ENCODE results near the gene TRAF5.
"Not testable (repeated sequence)": the region's sequence is repeated elsewhere in the genome, so short reads cannot be mapped to it uniquely, and the experiment has no call there.

Gene TRAF5

GRCh38 chr1:211326528-211327345 lies at the start of gene TRAF5:
TSS of gene TRAF5 (plus strand) at chr1:211326833. CDS start at chr1:211353240, 26,407 bp downstream.
- in situ Hi-C loops (cut with HindIII; ENCODE audit: low sequenced_read_pairs): loop anchor here (25.0 kb wide), 1 partner anchor 336 kb away; no protein-coding TSS in a partner anchor

GRCh38 chr1:211279340-211279739 lies 47.3 kb upstream of the TRAF5 start:
- in situ Hi-C loops (cut with HindIII; ENCODE audit: low sequenced_read_pairs): no loop called here

- in situ Hi-C loops (cut with HindIII; ENCODE audit: low sequenced_read_pairs): no loop called here
Observed at GRCh38 chr1:211280910-211281309, 45.7 kb upstream of the TRAF5 start.

- in situ Hi-C loops (cut with HindIII; ENCODE audit: low sequenced_read_pairs): no loop called here
Observed at GRCh38 chr1:211281320-211282022, 45.2 kb upstream of the TRAF5 start.

- in situ Hi-C loops (cut with HindIII; ENCODE audit: low sequenced_read_pairs): no loop called here
Observed at GRCh38 chr1:211282023-211282373, 44.6 kb upstream of the TRAF5 start.

- in situ Hi-C loops (cut with HindIII; ENCODE audit: low sequenced_read_pairs): no loop called here
Observed at GRCh38 chr1:211285196-211285595, 41.4 kb upstream of the TRAF5 start.

- in situ Hi-C loops (cut with HindIII; ENCODE audit: low sequenced_read_pairs): no loop called here
Observed at GRCh38 chr1:211287218-211287617, 39.4 kb upstream of the TRAF5 start.

GRCh38 chr1:211292411-211292810 lies 34.2 kb upstream of the TRAF5 start:
- in situ Hi-C loops (cut with HindIII; ENCODE audit: low sequenced_read_pairs): no loop called here

GRCh38 chr1:211296396-211296795 lies 30.2 kb upstream of the TRAF5 start:
- in situ Hi-C loops (cut with HindIII; ENCODE audit: low sequenced_read_pairs): no loop called here

- in situ Hi-C loops (cut with HindIII; ENCODE audit: low sequenced_read_pairs): no loop called here
Observed at GRCh38 chr1:211305044-211305443, 21.6 kb upstream of the TRAF5 start.

GRCh38 chr1:211309617-211310016 lies 17.0 kb upstream of the TRAF5 start:
- in situ Hi-C loops (cut with HindIII; ENCODE audit: low sequenced_read_pairs): no loop called here

- in situ Hi-C loops (cut with HindIII; ENCODE audit: low sequenced_read_pairs): no loop called here
Observed at GRCh38 chr1:211313392-211313791, 13.2 kb upstream of the TRAF5 start.

GRCh38 chr1:211318576-211319280 lies 7.9 kb upstream of the TRAF5 start:
- in situ Hi-C loops (cut with HindIII; ENCODE audit: low sequenced_read_pairs): no loop called here

GRCh38 chr1:211319892-211320291 lies 6.7 kb upstream of the TRAF5 start:
- in situ Hi-C loops (cut with HindIII; ENCODE audit: low sequenced_read_pairs): no loop called here

- in situ Hi-C loops (cut with HindIII; ENCODE audit: low sequenced_read_pairs): no loop called here
Observed at GRCh38 chr1:211320980-211321379, 5.7 kb upstream of the TRAF5 start.

GRCh38 chr1:211321646-211322045 lies 5.0 kb upstream of the TRAF5 start:
- in situ Hi-C loops (cut with HindIII; ENCODE audit: low sequenced_read_pairs): not testable (repeated sequence)

- in situ Hi-C loops (cut with HindIII; ENCODE audit: low sequenced_read_pairs): no loop called here
Observed at GRCh38 chr1:211323156-211324063, 3.2 kb upstream of the TRAF5 start.

- in situ Hi-C loops (cut with HindIII; ENCODE audit: low sequenced_read_pairs): loop anchor here (25.0 kb wide), 1 partner anchor 337 kb away; no protein-coding TSS in a partner anchor
Observed at GRCh38 chr1:211324992-211325775, 1.4 kb upstream of the TRAF5 start.

GRCh38 chr1:211326140-211326527 lies 499 bp upstream of the TRAF5 start:
- in situ Hi-C loops (cut with HindIII; ENCODE audit: low sequenced_read_pairs): loop anchor here (25.0 kb wide), 1 partner anchor 336 kb away; no protein-coding TSS in a partner anchor

Measured in endothelial cell of hepatic sinusoid (primary cell).